ENCODE measurements around the gene PARD3B. TPM values are rescaled to one million over a fixed set of nuclear protein-coding genes. Genes with fewer than 3 reads are reported as not detected.

The PARD3B gene
- total RNA-seq, 1 donor from 2014 or later, result 6.5 TPM

DNA sequence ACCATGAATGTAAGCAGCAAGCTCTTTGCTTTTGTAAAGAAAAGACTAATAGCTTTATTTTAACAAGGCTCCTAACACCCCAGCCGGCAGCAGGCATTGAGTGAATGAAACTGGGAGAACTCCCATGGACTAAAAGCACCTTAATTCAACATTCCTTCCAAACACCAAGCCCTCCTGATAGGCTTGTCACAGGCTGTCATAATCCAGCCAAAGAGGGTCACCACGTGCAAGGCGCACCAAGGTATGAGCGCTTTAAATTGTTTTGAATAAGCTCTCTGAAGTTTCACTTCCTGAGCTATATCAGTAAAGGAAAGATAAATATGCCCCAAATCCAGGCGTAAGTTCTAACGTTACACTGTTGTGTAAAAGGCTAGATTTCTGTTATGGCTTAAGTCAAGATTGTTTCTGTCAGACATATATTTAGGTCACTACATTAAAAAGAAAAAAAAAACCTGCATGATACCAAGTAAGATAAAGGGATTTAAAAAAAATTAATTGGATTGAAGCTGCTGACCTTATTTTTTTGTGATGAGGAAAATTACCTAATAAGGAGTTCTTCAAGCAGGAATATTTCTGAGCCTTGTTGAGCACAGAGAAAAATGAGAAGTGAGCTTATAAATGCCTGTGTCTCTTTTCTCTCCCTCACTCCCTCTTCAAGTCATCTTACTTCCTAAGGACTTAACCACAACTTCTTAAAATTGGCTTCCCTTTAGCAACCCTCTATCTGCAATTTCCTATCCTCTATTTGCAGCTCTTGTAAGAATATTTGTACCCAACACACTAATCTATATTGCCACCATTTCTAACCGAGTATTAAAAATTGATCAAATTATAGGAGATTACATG, 1000.9 kb downstream of the PARD3B start:
- Histone ChIP-seq H3K36me3 (ENCODE audit: control insufficient read depth, insufficient read depth, low read length) (no peaks in the 10 kb centered on the region), H3K27me3 (ENCODE audit: control insufficient read depth, insufficient read depth, low read length) (no peaks in the 10 kb centered on the region), H3K4me3 (ENCODE audit: low read depth, low read length) (no peak overlapping the region)
- DNase-seq (ENCODE audit: low read depth), result no peak
- TF ChIP-seq, protein P1, sequence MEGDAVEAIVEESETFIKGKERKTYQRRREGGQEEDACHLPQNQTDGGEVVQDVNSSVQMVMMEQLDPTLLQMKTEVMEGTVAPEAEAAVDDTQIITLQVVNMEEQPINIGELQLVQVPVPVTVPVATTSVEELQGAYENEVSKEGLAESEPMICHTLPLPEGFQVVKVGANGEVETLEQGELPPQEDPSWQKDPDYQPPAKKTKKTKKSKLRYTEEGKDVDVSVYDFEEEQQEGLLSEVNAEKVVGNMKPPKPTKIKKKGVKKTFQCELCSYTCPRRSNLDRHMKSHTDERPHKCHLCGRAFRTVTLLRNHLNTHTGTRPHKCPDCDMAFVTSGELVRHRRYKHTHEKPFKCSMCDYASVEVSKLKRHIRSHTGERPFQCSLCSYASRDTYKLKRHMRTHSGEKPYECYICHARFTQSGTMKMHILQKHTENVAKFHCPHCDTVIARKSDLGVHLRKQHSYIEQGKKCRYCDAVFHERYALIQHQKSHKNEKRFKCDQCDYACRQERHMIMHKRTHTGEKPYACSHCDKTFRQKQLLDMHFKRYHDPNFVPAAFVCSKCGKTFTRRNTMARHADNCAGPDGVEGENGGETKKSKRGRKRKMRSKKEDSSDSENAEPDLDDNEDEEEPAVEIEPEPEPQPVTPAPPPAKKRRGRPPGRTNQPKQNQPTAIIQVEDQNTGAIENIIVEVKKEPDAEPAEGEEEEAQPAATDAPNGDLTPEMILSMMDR (IDR thresholded peaks at IDR 0.05; ENCODE audit: insufficient read depth, low read length, poor library complexity, severe bottlenecking), result no peak

DNA sequence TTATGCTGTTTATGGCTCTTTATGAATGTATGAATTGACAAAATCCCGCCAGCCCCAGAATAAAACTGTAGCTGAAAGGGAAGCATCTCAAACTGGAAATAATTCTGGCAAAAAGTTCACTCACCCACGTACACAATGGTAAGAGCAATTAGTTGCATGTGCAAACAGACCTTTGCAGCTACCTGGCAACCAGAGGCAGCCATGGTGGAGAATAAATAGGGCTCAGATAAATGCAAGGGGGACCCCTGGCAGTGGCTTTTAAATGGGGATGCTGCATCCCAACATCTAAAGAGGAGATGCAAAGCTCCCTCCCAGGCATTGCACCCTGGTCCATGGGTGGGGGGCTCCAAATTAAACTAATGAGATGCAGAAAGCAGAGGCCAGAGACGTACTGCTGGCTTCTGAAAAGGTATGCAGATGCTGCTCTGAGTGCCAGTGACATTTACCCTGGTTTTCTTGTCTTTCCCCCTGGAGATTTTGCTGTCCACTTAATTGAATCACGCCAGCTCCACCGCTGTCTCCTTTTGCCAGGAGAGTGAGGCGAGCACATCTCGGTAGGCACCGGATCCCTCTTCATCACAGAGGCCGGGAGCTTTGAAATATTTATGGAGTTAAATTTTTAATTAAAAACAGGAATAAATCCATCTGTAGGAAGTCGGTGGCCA, 1010.4 kb downstream of the PARD3B start:
- Histone ChIP-seq H3K27me3 (ENCODE audit: control insufficient read depth, insufficient read depth, low read length) (no peaks in the 10 kb centered on the region), H3K4me3 (ENCODE audit: low read depth, low read length) (no peak overlapping the region), H3K36me3 (ENCODE audit: control insufficient read depth, insufficient read depth, low read length) (no peaks in the 10 kb centered on the region)
- TF ChIP-seq, protein P1 (IDR thresholded peaks at IDR 0.05; ENCODE audit: insufficient read depth, low read length, poor library complexity, severe bottlenecking), result no peak
- DNase-seq (ENCODE audit: low read depth), result no peak

DNA sequence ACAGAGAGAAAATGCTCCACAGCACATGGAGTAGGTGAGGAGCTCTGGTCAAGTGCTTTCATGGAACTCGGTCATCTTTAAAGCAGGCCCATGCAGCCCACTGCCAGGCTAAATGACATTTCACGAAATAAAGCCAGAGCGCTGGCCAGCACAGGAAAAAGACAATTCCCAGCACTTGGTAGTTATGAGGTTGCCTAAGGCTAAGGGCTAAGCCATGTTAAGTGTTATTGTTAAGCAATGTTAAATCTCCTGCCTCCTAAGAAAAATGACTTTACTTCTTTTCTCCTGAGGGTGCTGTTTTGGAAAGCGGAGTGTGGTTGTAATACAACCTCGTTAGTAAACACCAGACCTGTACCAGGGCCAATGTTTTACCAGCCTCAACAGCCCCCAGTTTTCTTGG, 1011.1 kb downstream of the PARD3B start:
- TF ChIP-seq, protein P1 (IDR thresholded peaks at IDR 0.05; ENCODE audit: insufficient read depth, low read length, poor library complexity, severe bottlenecking), result no peak
- no peak for DNase-seq (ENCODE audit: low read depth)
- Histone ChIP-seq H3K4me3 (ENCODE audit: low read depth, low read length) (no peak overlapping the region), H3K36me3 (ENCODE audit: control insufficient read depth, insufficient read depth, low read length) (no peaks in the 10 kb centered on the region), H3K27me3 (ENCODE audit: control insufficient read depth, insufficient read depth, low read length) (no peaks in the 10 kb centered on the region)

DNA sequence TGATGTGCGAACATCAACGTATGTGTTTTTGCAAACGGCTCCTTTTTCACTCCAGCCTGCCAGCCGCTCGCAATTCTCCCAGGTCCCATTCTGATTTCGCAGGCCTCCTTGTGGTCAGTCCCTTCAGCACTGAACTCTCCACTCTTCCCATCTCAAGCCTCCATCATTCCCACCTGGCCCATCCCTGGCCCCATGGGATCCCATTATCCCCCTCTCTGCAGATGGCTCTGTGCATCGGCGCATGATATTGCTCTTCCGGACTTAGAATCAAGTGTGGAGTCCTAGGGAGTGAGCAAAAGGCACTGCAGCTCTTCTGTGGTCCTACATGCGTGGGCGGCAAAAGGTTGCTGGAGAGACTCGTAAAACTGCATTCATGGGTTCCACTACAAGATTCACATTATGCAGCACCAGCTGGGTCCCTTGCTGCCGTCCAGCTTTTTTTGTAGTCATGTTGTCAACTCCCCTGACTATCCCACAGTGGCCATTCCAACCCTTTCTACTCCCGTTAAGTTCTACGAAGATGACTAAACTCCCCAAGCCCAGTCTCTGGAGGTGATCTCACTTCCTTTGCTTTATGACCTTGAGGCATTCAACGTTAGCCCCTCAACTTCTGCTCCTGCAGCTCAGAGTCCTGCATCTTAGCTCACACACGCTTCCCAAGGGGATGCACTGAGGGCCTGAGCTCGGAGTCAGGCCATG, 1011.7 kb downstream of the PARD3B start:
- no peak overlapping the region for H3K4me3 ChIP-seq (ENCODE audit: low read depth, low read length)
- no peaks in the 10 kb centered on the region for H3K36me3 ChIP-seq (ENCODE audit: control insufficient read depth, insufficient read depth, low read length)
- no peak for DNase-seq (ENCODE audit: low read depth)
- H3K27me3 ChIP-seq (ENCODE audit: control insufficient read depth, insufficient read depth, low read length), result no peaks in the 10 kb centered on the region
- TF ChIP-seq, protein P1 (IDR thresholded peaks at IDR 0.05; ENCODE audit: insufficient read depth, low read length, poor library complexity, severe bottlenecking), result no peak

DNA sequence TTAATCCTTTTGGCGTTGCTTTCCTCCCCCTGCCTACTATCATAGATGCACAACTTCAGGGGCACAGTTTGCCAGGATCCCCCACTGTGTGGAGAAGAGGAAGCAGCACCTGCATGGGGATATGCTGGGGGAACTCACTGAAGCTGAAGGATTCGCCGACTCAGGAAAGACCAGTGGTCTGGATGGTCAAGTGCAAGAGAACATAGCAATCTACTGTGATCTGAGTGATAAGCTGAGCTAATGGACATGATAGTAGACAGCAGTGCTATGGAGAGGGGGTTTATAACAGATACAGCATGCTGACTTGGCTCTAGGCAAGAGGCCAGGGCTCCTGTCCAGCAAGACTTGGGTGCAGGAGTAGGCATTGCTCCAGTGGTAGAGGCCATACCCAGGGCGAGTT, 1012.6 kb downstream of the PARD3B start:
- no peaks in the 10 kb centered on the region for H3K36me3 ChIP-seq (ENCODE audit: control insufficient read depth, insufficient read depth, low read length)
- no peak overlapping the region for H3K4me3 ChIP-seq (ENCODE audit: low read depth, low read length)
- H3K27me3 ChIP-seq (ENCODE audit: control insufficient read depth, insufficient read depth, low read length), result no peaks in the 10 kb centered on the region
- TF ChIP-seq, protein P1 (IDR thresholded peaks at IDR 0.05; ENCODE audit: insufficient read depth, low read length, poor library complexity, severe bottlenecking), result no peak
- no peak for DNase-seq (ENCODE audit: low read depth)

All from kidney epithelial cell (primary cell).